Adrenal gland (tissue), 5 donors: ENCODE data around the gene CABP2.

Source experiments
- POLR2A ChIP-seq, 2 donors: fragments of 450-650 bp; IDR thresholded peaks; one replicate each; pipeline ENCODE4 v1.6.1; 2017; ENCODE audit warnings: antibody characterized with exemption in 2 of 2, mild to moderate bottlenecking in 2 of 2, moderate library complexity in 1 of 2
- TF ChIP-seq, protein P1 (sequence below), 6 experiments: fragments of 450-650 bp in 4 of 6; fragments of 200-600 bp in 2 of 6; sonication (generic) in 1 of 6; IDR thresholded peaks; 1 replicate in 5 of 6; 2 replicates in 1 of 6; pipeline versions ENCODE4 v1.5.1 to v1.8.0; 2016 to 2021; ENCODE audit warnings: antibody characterized with exemption in 6 of 6, mild to moderate bottlenecking in 2 of 6, moderate library complexity in 1 of 6
- donor health status: DM: no; HTN: no; CAD: no.

DNA sequence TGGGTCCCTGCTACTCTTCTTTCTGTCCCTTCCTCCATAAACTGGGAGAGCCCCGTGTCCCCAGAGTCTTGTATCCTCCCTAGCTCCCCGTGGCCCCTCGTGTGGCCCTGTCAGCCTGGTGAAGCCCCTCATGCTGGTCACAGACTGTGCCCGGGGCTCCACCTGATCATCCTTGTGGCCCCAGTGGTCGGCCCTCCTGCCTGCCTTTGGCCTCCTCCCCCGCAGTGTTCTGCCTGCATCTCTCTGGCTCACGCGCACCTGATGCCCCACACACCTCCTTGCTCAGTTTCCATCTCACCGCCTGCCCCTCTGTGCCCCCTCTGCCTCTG, 1.2 kb upstream of the CABP2 start:
- TF ChIP-seq, protein P1, sequence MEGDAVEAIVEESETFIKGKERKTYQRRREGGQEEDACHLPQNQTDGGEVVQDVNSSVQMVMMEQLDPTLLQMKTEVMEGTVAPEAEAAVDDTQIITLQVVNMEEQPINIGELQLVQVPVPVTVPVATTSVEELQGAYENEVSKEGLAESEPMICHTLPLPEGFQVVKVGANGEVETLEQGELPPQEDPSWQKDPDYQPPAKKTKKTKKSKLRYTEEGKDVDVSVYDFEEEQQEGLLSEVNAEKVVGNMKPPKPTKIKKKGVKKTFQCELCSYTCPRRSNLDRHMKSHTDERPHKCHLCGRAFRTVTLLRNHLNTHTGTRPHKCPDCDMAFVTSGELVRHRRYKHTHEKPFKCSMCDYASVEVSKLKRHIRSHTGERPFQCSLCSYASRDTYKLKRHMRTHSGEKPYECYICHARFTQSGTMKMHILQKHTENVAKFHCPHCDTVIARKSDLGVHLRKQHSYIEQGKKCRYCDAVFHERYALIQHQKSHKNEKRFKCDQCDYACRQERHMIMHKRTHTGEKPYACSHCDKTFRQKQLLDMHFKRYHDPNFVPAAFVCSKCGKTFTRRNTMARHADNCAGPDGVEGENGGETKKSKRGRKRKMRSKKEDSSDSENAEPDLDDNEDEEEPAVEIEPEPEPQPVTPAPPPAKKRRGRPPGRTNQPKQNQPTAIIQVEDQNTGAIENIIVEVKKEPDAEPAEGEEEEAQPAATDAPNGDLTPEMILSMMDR (IDR thresholded peaks at IDR 0.05): no peak
- no peak for TF ChIP-seq POLR2A (IDR thresholded peaks at IDR 0.05)
